Trophoblast cell (in vitro differentiated cells and primary cell): ENCODE data around the gene CGB3. TPM values are rescaled to one million over a fixed set of nuclear protein-coding genes. Genes with fewer than 3 reads are reported as not detected.
"Not testable (repeated sequence)": the region's sequence is repeated elsewhere in the genome, so short reads cannot be mapped to it uniquely, and the experiment has no call there.

Experiments
- DNase-seq, 2 donors: peaks; one replicate each; pipeline ENCODE4 v3.0.0-alpha.2; 2016
- H2AFZ ChIP-seq: 2 replicates; pipeline ENCODE4 v1.6.1; 2013; ENCODE audit warnings: low read length, moderate library complexity, mild to moderate bottlenecking; ENCODE audit not compliant: insufficient read depth, poor library complexity
- H2AK5ac ChIP-seq: 2 replicates; pipeline ENCODE4 v1.6.1; 2013; ENCODE audit warnings: mild to moderate bottlenecking, low read length
- H2BK120ac ChIP-seq: 2 replicates; pipeline ENCODE4 v1.6.1; 2013; ENCODE audit warnings: low read length, mild to moderate bottlenecking, moderate library complexity; ENCODE audit not compliant: insufficient read depth, poor library complexity
- H2BK12ac ChIP-seq: 2 replicates; pipeline ENCODE4 v1.6.1; 2013; ENCODE audit warnings: mild to moderate bottlenecking, low read length, moderate library complexity
- H2BK5ac ChIP-seq: 2 replicates; pipeline ENCODE4 v1.6.1; 2013; ENCODE audit warnings: low read length, low read depth, moderate library complexity, mild to moderate bottlenecking; ENCODE audit not compliant: poor library complexity
- H3K14ac ChIP-seq: 2 replicates; pipeline ENCODE4 v1.6.1; 2013; ENCODE audit warnings: mild to moderate bottlenecking, low read length
- H3K18ac ChIP-seq: 2 replicates; pipeline ENCODE4 v1.6.1; 2013; ENCODE audit warnings: mild to moderate bottlenecking, low read length
- H3K23ac ChIP-seq: 2 replicates; pipeline ENCODE4 v1.6.1; 2013; ENCODE audit warnings: low read length
- H3K27ac ChIP-seq: 2 replicates; pipeline ENCODE4 v1.5.1; 2013; ENCODE audit warnings: low read depth, mild to moderate bottlenecking, inconsistent platforms, low read length, moderate library complexity
- H3K27me3 ChIP-seq: 2 replicates; pipeline ENCODE4 v1.6.1; 2013; ENCODE audit warnings: inconsistent platforms, mild to moderate bottlenecking, low read length, moderate library complexity; ENCODE audit not compliant: insufficient read depth
- H3K36me3 ChIP-seq, 2 experiments: 1 replicate in 1 of 2; 2 replicates in 1 of 2; pipeline ENCODE4 v1.6.1; 2013; ENCODE audit warnings: low read length in 2 of 2, mild to moderate bottlenecking in 2 of 2, moderate library complexity in 1 of 2; ENCODE audit not compliant: insufficient read depth in 2 of 2, control insufficient read depth in 1 of 2
- H3K4ac ChIP-seq: 2 replicates; pipeline ENCODE4 v1.6.1; 2013; ENCODE audit warnings: low read depth, mild to moderate bottlenecking, low read length, moderate library complexity
- H3K4me1 ChIP-seq, 2 experiments: 1 replicate in 1 of 2; 2 replicates in 1 of 2; pipeline ENCODE4 v1.6.1; 2013; ENCODE audit warnings: low read length in 2 of 2, mild to moderate bottlenecking in 2 of 2, moderate library complexity in 1 of 2; ENCODE audit not compliant: insufficient read depth in 2 of 2, control insufficient read depth in 1 of 2
- H3K4me2 ChIP-seq: 2 replicates; pipeline ENCODE4 v1.6.1; 2013; ENCODE audit warnings: inconsistent platforms, mild to moderate bottlenecking, low read length, moderate library complexity
- H3K4me3 ChIP-seq: 2 replicates; pipeline ENCODE4 v1.5.1; 2013; ENCODE audit warnings: mild to moderate bottlenecking, low read depth, low read length, inconsistent platforms
- H3K79me1 ChIP-seq: one replicate; pipeline ENCODE4 v1.6.1; 2013; ENCODE audit warnings: low read length
- H3K79me2 ChIP-seq: 2 replicates; pipeline ENCODE4 v1.6.1; 2013; ENCODE audit warnings: low read length, mild to moderate bottlenecking; ENCODE audit not compliant: control insufficient read depth, insufficient read depth, poor library complexity
- H3K9ac ChIP-seq: 2 replicates; pipeline ENCODE4 v1.6.1; 2013; ENCODE audit warnings: mild to moderate bottlenecking, low read length
- H3K9me3 ChIP-seq: 2 replicates; pipeline ENCODE4 v1.6.1; 2013; ENCODE audit warnings: low read depth, mild to moderate bottlenecking, control low read depth, inconsistent platforms, low read length; ENCODE audit not compliant: insufficient read depth
- H4K12ac ChIP-seq: 2 replicates; pipeline ENCODE4 v1.6.1; 2013; ENCODE audit warnings: low read depth, mild to moderate bottlenecking, low read length, moderate library complexity
- H4K8ac ChIP-seq: 2 replicates; pipeline ENCODE4 v1.6.1; 2013; ENCODE audit warnings: low read depth, mild to moderate bottlenecking, low read length, moderate library complexity
- H4K91ac ChIP-seq: one replicate; pipeline ENCODE4 v1.6.1; 2013; ENCODE audit warnings: low read depth, mild to moderate bottlenecking, low read length, moderate library complexity
- WGBS: extraction: QIAGEN DNeasy Blood & Tissue Kit; methylation state at CpG from one replicate; pipeline ENCODE4 v1.1.7; 2013; ENCODE audit warnings: missing lambda C conversion rate; ENCODE audit not compliant: insufficient read length, insufficient coverage; ENCODE audit errors: extremely low coverage; 5-methylcytosine and 5-hydroxymethylcytosine counted together
- polyA plus RNA-seq: library from polyadenylated mRNA; stranded (reverse); fragments of 200-250 nt; gene quantifications from 2 replicates; pipeline ENCODE4 v1.2.3, GENCODE V29; 2013

The CGB3 gene
- 132 and 135 TPM in 2 replicates for polyA plus RNA-seq

GRCh38 chr19:49024233-49024632 lies at the start of gene CGB3:
CGB3 (minus strand) TSS chr19:49024333; CDS start chr19:49023971, 362 bp downstream.
- not testable (repeated sequence) for H3K4me1 ChIP-seq, H2BK5ac ChIP-seq
- WGBS: no CpG with 5 or more reads among the region's 15 CpGs

GRCh38 chr19:49071860-49072547 lies 47.9 kb upstream of the CGB3 start:
- H3K18ac ChIP-seq: no peak overlapping the region
- H3K27me3 ChIP-seq: peaks cover 31% of the 10 kb centered on the region
- no peak overlapping the region for H2BK12ac ChIP-seq
- H3K23ac ChIP-seq: no peak overlapping the region
- H3K9ac ChIP-seq: no peak overlapping the region
- no peaks in the 10 kb centered on the region for H3K79me2 ChIP-seq
- H3K4me3 ChIP-seq: no peak overlapping the region
- peaks cover 0 to 3% of the 10 kb centered on the region in 2 experiments for H3K4me1 ChIP-seq
- no peak overlapping the region for H2AK5ac ChIP-seq
- peak overlapping the region; percentile 6 for H3K4me2 ChIP-seq
- DNase-seq: no peak
- no peak overlapping the region for H3K4ac ChIP-seq
- no CpG with 5 or more reads among the region's 93 CpGs for WGBS
- H4K91ac ChIP-seq: no peak overlapping the region
- no peak overlapping the region for H2BK5ac ChIP-seq
- H4K8ac ChIP-seq: no peak overlapping the region
- no peaks in the 10 kb centered on the region for H3K36me3 ChIP-seq
- no peak overlapping the region for H4K12ac ChIP-seq
- no peak overlapping the region for H2AFZ ChIP-seq
- H3K9me3 ChIP-seq: peaks cover 24% of the 10 kb centered on the region
- H2BK120ac ChIP-seq: no peak overlapping the region
- no peak overlapping the region for H3K27ac ChIP-seq
- no peaks in the 10 kb centered on the region for H3K79me1 ChIP-seq
- H3K14ac ChIP-seq: no peak overlapping the region

More at GRCh38 chr19:49024233-49024632, at the start of gene CGB3:
- H2AK5ac ChIP-seq, H3K36me3 ChIP-seq, H3K27me3 ChIP-seq, H4K91ac ChIP-seq, H3K79me2 ChIP-seq, H4K12ac ChIP-seq, H3K9ac ChIP-seq, H3K18ac ChIP-seq, H3K4ac ChIP-seq, H3K14ac ChIP-seq, H2BK12ac ChIP-seq, H3K27ac ChIP-seq, H3K4me2 ChIP-seq, H2BK120ac ChIP-seq, H3K79me1 ChIP-seq, H3K23ac ChIP-seq, H3K9me3 ChIP-seq, H3K4me3 ChIP-seq, DNase-seq, H4K8ac ChIP-seq, H2AFZ ChIP-seq: not testable (repeated sequence)

- peaks cover 7% of the 10 kb centered on the region for H3K79me1 ChIP-seq
- peaks cover 31% of the 10 kb centered on the region for H3K27me3 ChIP-seq
- no peaks in the 10 kb centered on the region for H3K36me3 ChIP-seq
- no peak overlapping the region for H3K27ac ChIP-seq
- peaks cover 7 to 13% of the 10 kb centered on the region in 2 experiments for H3K4me1 ChIP-seq
- H2AFZ ChIP-seq: no peak overlapping the region
- peaks cover 26% of the 10 kb centered on the region for H3K9me3 ChIP-seq
- H2BK120ac ChIP-seq: no peak overlapping the region
- no peak overlapping the region for H3K4ac ChIP-seq
- H2BK12ac ChIP-seq: no peak overlapping the region
- H4K8ac ChIP-seq: no peak overlapping the region
- H3K14ac ChIP-seq: no peak overlapping the region
- no peak overlapping the region for H3K18ac ChIP-seq
- H3K9ac ChIP-seq: no peak overlapping the region
- no peak overlapping the region for H3K4me2 ChIP-seq
- H2AK5ac ChIP-seq: no peak overlapping the region
- H4K12ac ChIP-seq: no peak overlapping the region
- no peak for DNase-seq
- H2BK5ac ChIP-seq: no peak overlapping the region
- no CpG with 5 or more reads among the region's 21 CpGs for WGBS
- no peaks in the 10 kb centered on the region for H3K79me2 ChIP-seq
- no peak overlapping the region for H4K91ac ChIP-seq
- H3K23ac ChIP-seq: no peak overlapping the region
- no peak overlapping the region for H3K4me3 ChIP-seq
Measured at GRCh38 chr19:49070416-49070815, 46.3 kb upstream of the CGB3 start.

- Histone ChIP-seq H3K23ac (no peak overlapping the region), H3K4me2 (no peak overlapping the region), H2AK5ac (no peak overlapping the region), H3K4me3 (no peak overlapping the region), H4K8ac (no peak overlapping the region), H3K4me1 (peaks cover 13 to 21% of the 10 kb centered on the region in 2 experiments), H3K9me3 (peaks cover 26% of the 10 kb centered on the region), H2BK120ac (no peak overlapping the region), H3K36me3 (no peaks in the 10 kb centered on the region), H2BK5ac (no peak overlapping the region), H3K27me3 (peaks cover 31% of the 10 kb centered on the region), H3K9ac (no peak overlapping the region), H4K91ac (no peak overlapping the region), H4K12ac (no peak overlapping the region), H2BK12ac (no peak overlapping the region), H3K18ac (no peak overlapping the region), H3K4ac (no peak overlapping the region), H2AFZ (no peak overlapping the region), H3K27ac (no peak overlapping the region), H3K79me2 (peaks cover 4% of the 10 kb centered on the region), H3K14ac (no peak overlapping the region), H3K79me1 (peaks cover 17% of the 10 kb centered on the region)
- DNase-seq: no peak
- WGBS: no CpG with 5 or more reads among the region's 9 CpGs
Measured at GRCh38 chr19:49069026-49069425, 44.9 kb upstream of the CGB3 start.
